ENCODE results near the gene EXOC6. TPM values are rescaled to one million over a fixed set of nuclear protein-coding genes. Genes with fewer than 3 reads are reported as not detected.

EXOC6 gene
- total RNA-seq, 3 donors from 2014 or later (not counting 1 experiment from before 2014, with no cell fraction given) = 12.1 to 18.2 (median 16.1) TPM

- Histone ChIP-seq H3K4me1 (ENCODE audit: control insufficient read depth, insufficient read depth, low read length) (no peaks in the 10 kb centered on the region), H3K4me3 (ENCODE audit: low read length) (no peak overlapping the region), H3K36me3 (ENCODE audit: control insufficient read depth, insufficient read depth, low read length) (no peaks in the 10 kb centered on the region), H3K27ac (ENCODE audit: low read length) (no peak overlapping the region), H3K9me3 (ENCODE audit: control insufficient read depth, insufficient read depth, low read length) (no peaks in the 10 kb centered on the region), H3K27me3 (ENCODE audit: control insufficient read depth, insufficient read depth, low read length) (no peaks in the 10 kb centered on the region)
- no peak for DNase-seq
- intact Hi-C loops (cut with micrococcal nuclease) = no loop called here
- H3K4me3 Mint-ChIP-seq = no peak overlapping the region
- H3K27ac Mint-ChIP-seq = no peak overlapping the region
- no peaks in the 10 kb centered on the region for H3K4me1 Mint-ChIP-seq
- H3K27me3 Mint-ChIP-seq (ENCODE audit: low read depth in 2 of 2) = no peaks in the 10 kb centered on the region
- H3K36me3 Mint-ChIP-seq = no peaks in the 10 kb centered on the region
- WGBS (ENCODE audit: insufficient coverage) = 100% methylated on average over 1 of the region's 1 CpG
- ATAC-seq = no peak
- TF ChIP-seq CTCF (IDR thresholded peaks at IDR 0.05) = no peak
- H3K9me3 Mint-ChIP-seq = no peaks in the 10 kb centered on the region
Measured at GRCh38 chr10:93032809-93033137, 184.5 kb downstream of the EXOC6 start.

GRCh38 chr10:93034426-93034825 lies 186.1 kb downstream of the EXOC6 start:
- no CpG with 5 or more reads among the region's 1 CpG for WGBS (ENCODE audit: insufficient coverage)
- no peak for TF ChIP-seq CTCF (IDR thresholded peaks at IDR 0.05)

GRCh38 chr10:93039110-93039509 lies 190.8 kb downstream of the EXOC6 start:
- Mint-ChIP-seq H3K4me1 (peaks cover 0 to 7% of the 10 kb centered on the region in 2 donors), H3K36me3 (no peaks in the 10 kb centered on the region), H3K9me3 (no peaks in the 10 kb centered on the region), H3K27me3 (ENCODE audit: low read depth in 2 of 2) (no peaks in the 10 kb centered on the region), H3K4me3 (no peak overlapping the region), H3K27ac (no peak overlapping the region)
- H3K9me3 ChIP-seq (ENCODE audit: control insufficient read depth, insufficient read depth, low read length) = no peaks in the 10 kb centered on the region
- intact Hi-C loops (cut with micrococcal nuclease) = no loop called here
- no peaks in the 10 kb centered on the region for H3K36me3 ChIP-seq (ENCODE audit: control insufficient read depth, insufficient read depth, low read length)
- ATAC-seq (no peak), DNase-seq (no peak)
- no peaks in the 10 kb centered on the region for H3K27me3 ChIP-seq (ENCODE audit: control insufficient read depth, insufficient read depth, low read length)
- WGBS (ENCODE audit: insufficient coverage) = 100% methylated on average over 1 of the region's 1 CpG
- H3K4me1 ChIP-seq (ENCODE audit: control insufficient read depth, insufficient read depth, low read length) = no peaks in the 10 kb centered on the region
- no peak for TF ChIP-seq CTCF (IDR thresholded peaks at IDR 0.05)
- H3K27ac ChIP-seq (ENCODE audit: low read length) = no peak overlapping the region
- no peak overlapping the region for H3K4me3 ChIP-seq (ENCODE audit: low read length)

More at GRCh38 chr10:93034426-93034825, 186.1 kb downstream of the EXOC6 start:
- H3K9me3 Mint-ChIP-seq = no peaks in the 10 kb centered on the region
- Histone ChIP-seq H3K9me3 (ENCODE audit: control insufficient read depth, insufficient read depth, low read length) (no peaks in the 10 kb centered on the region), H3K4me1 (ENCODE audit: control insufficient read depth, insufficient read depth, low read length) (no peaks in the 10 kb centered on the region), H3K27ac (ENCODE audit: low read length) (no peak overlapping the region), H3K36me3 (ENCODE audit: control insufficient read depth, insufficient read depth, low read length) (no peaks in the 10 kb centered on the region), H3K27me3 (ENCODE audit: control insufficient read depth, insufficient read depth, low read length) (no peaks in the 10 kb centered on the region), H3K4me3 (ENCODE audit: low read length) (no peak overlapping the region)
- intact Hi-C loops (cut with micrococcal nuclease) = no loop called here
- ATAC-seq (no peak), DNase-seq (no peak)
- no peaks in the 10 kb centered on the region for H3K36me3 Mint-ChIP-seq
- no peak overlapping the region for H3K27ac Mint-ChIP-seq
- no peaks in the 10 kb centered on the region for H3K27me3 Mint-ChIP-seq (ENCODE audit: low read depth in 2 of 2)
- no peak overlapping the region for H3K4me3 Mint-ChIP-seq
- peaks cover 0 to under 1% of the 10 kb centered on the region in 2 donors for H3K4me1 Mint-ChIP-seq

- Mint-ChIP-seq H3K36me3 (no peaks in the 10 kb centered on the region), H3K4me3 (no peak overlapping the region), H3K9me3 (no peaks in the 10 kb centered on the region), H3K27ac (peak overlapping the region in 1 of 2 donors; percentile 2), H3K27me3 (ENCODE audit: low read depth in 2 of 2) (no peaks in the 10 kb centered on the region), H3K4me1 (peaks cover 0 to 7% of the 10 kb centered on the region in 2 donors)
- WGBS (ENCODE audit: insufficient coverage) = 12% methylated on average over 3 of the region's 3 CpGs
- no peak for ATAC-seq
- no peak overlapping the region for H3K4me3 ChIP-seq (ENCODE audit: low read length)
- H3K27ac ChIP-seq (ENCODE audit: low read length) = no peak overlapping the region
- DNase-seq = no peak
- intact Hi-C loops (cut with micrococcal nuclease) = no loop called here
- TF ChIP-seq CTCF (IDR thresholded peaks at IDR 0.05) = no peak
- no peaks in the 10 kb centered on the region for H3K4me1 ChIP-seq (ENCODE audit: control insufficient read depth, insufficient read depth, low read length)
- no peaks in the 10 kb centered on the region for H3K27me3 ChIP-seq (ENCODE audit: control insufficient read depth, insufficient read depth, low read length)
- no peaks in the 10 kb centered on the region for H3K9me3 ChIP-seq (ENCODE audit: control insufficient read depth, insufficient read depth, low read length)
- H3K36me3 ChIP-seq (ENCODE audit: control insufficient read depth, insufficient read depth, low read length) = no peaks in the 10 kb centered on the region
Measured at GRCh38 chr10:93039721-93040120, 191.4 kb downstream of the EXOC6 start.
